K562 (cell line): ENCODE results near the gene ATP9A. TPM values are rescaled to one million over a fixed set of nuclear protein-coding genes. Genes with fewer than 3 reads are reported as not detected.

Experiments used
- ATAC-seq: fragments of 200-7000 bp; cut with Tn5 transposase; 3 replicates; pipeline ENCODE4 v1.9.1; 2020; ENCODE audit warnings: moderate library complexity
- BruUV-seq: library from RNA; stranded (reverse); fragments of 400-500 nt; replicated peaks from 2 replicates; lab custom pipeline; 2021; lab: Mats Ljungman, UMichigan
- CTCF ChIA-PET: fragments of 300-600 bp; formaldehyde crosslinking; extraction: SDS; loops from one replicate; lab custom pipeline; 2021; ENCODE audit warnings: low intra/inter-chr PET ratio; lab: Yijun Ruan, JAX
- POLR2A ChIA-PET: fragments of 300-600, 350-650 bp; sonication (Branson Sonifier 250); formaldehyde crosslinking; extraction: SDS; loops from one replicate; lab custom pipeline; 2021; ENCODE audit warnings: antibody characterized with exemption, inconsistent platforms; lab: Yijun Ruan, JAX
- DNase-seq, 4 experiments: peaks; one replicate each; pipeline versions ENCODE4 v3.0.0 to v3.0.0-alpha.2; 2011 to 2018; ENCODE audit warnings: low spot score in 3 of 4, mixed read lengths in 3 of 4; ENCODE audit errors: extremely low read depth in 1 of 4
- FAIRE-seq: peaks from 2 replicates; lab custom pipeline; 2011; peaks lifted over from hg19 to GRCh38; lab: Jason Lieb, UNC
- H2AFZ ChIP-seq: 2 replicates; pipeline ENCODE4 v1.6.0; 2011; ENCODE audit warnings: low read depth, low read length, control low read depth, inconsistent platforms
- H3K27ac ChIP-seq: fragments of 200-600 bp; 3 replicates; pipeline ENCODE4 v1.8.0; 2011; ENCODE audit warnings: low read depth, mild to moderate bottlenecking, control low read depth, inconsistent platforms, low read length, moderate library complexity, mixed read lengths; ENCODE audit errors: extremely low read depth
- H3K27me3 ChIP-seq, 2 experiments: fragments of 300-600 bp in 1 of 2; 2 replicates in 1 of 2; 3 replicates in 1 of 2; pipeline versions ENCODE4 v1.6.0 to v1.8.0; 2011; ENCODE audit warnings: inconsistent platforms in 2 of 2, low read length in 2 of 2, mild to moderate bottlenecking in 1 of 2, mixed read lengths in 1 of 2, moderate library complexity in 1 of 2; ENCODE audit not compliant: control insufficient read depth in 2 of 2, insufficient read depth in 2 of 2
- H3K36me3 ChIP-seq: fragments of 300-600 bp; 3 replicates; pipeline ENCODE4 v1.8.0; 2011; ENCODE audit warnings: mild to moderate bottlenecking, low read length, inconsistent platforms; ENCODE audit not compliant: control insufficient read depth, insufficient read depth
- H3K4me1 ChIP-seq, 2 experiments: fragments of 200-600 bp in 1 of 2; replicated peaks in 1 of 2; 2 replicates in 1 of 2; 3 replicates in 1 of 2; pipeline versions ENCODE4 v1.5.1 to v1.8.0; 2011; ENCODE audit warnings: inconsistent platforms in 2 of 2, low read length in 2 of 2, mild to moderate bottlenecking in 1 of 2, mixed read lengths in 1 of 2, moderate library complexity in 1 of 2; ENCODE audit not compliant: control insufficient read depth in 2 of 2, insufficient read depth in 2 of 2
- H3K4me2 ChIP-seq: 2 replicates; pipeline ENCODE4 v1.6.1; 2011; ENCODE audit warnings: low read length, control low read depth, inconsistent platforms, mixed read lengths; ENCODE audit not compliant: insufficient read depth
- H3K4me3 ChIP-seq: fragments of 200-600 bp; sonication (generic), shearing (Covaris generic); 2 replicates; pipeline ENCODE4 v1.5.1; 2016; ENCODE audit warnings: control low read depth, inconsistent platforms
- H3K79me2 ChIP-seq: fragments of 200-600 bp; 3 replicates; pipeline ENCODE4 v1.8.0; 2011; ENCODE audit warnings: low read length, inconsistent platforms; ENCODE audit not compliant: control insufficient read depth, insufficient read depth
- H3K9ac ChIP-seq, 2 experiments: 2 replicates each; pipeline versions ENCODE4 v1.6.0 to v1.6.1; 2011; ENCODE audit warnings: low read depth in 2 of 2, low read length in 2 of 2, control low read depth in 1 of 2, inconsistent platforms in 1 of 2, mild to moderate bottlenecking in 1 of 2, mixed read lengths in 1 of 2; ENCODE audit not compliant: insufficient read depth in 1 of 2
- H3K9me1 ChIP-seq: one replicate; pipeline ENCODE4 v1.6.0; 2011; ENCODE audit warnings: inconsistent platforms, mild to moderate bottlenecking, low read length, moderate library complexity; ENCODE audit not compliant: control insufficient read depth, insufficient read depth
- H3K9me3 ChIP-seq: replicated peaks from 2 replicates; pipeline ENCODE4 v1.5.1; 2011; ENCODE audit warnings: low read depth, low read length, inconsistent platforms; ENCODE audit not compliant: control insufficient read depth, insufficient read depth
- H4K20me1 ChIP-seq: replicated peaks from 2 replicates; pipeline ENCODE4 v1.6.1; 2011; ENCODE audit warnings: low read length, inconsistent platforms, mixed read lengths; ENCODE audit not compliant: control insufficient read depth, insufficient read depth
- CEBPG ChIP-seq, 3 experiments: fragments of 200-800 bp in 1 of 3; sonication (Bioruptor generic) in 1 of 3; sonication (generic) in 1 of 3; formaldehyde crosslinking in 1 of 3; IDR thresholded peaks in 2 of 3; conservative IDR thresholded peaks in 1 of 3; 2 replicates each; pipeline versions ENCODE4 v1.6.1 to v1.8.0; 2016 to 2022; ENCODE audit warnings: missing compliant biosample characterization in 2 of 3, missing genetic modification characterization in 2 of 3, mild to moderate bottlenecking in 1 of 3, missing genetic modification reagents in 1 of 3
- JUN ChIP-seq, 2 experiments: sonication (generic) in 1 of 2; formaldehyde crosslinking in 1 of 2; IDR thresholded peaks; 2 replicates each; pipeline versions ENCODE4 v1.6.1 to v1.8.0; 2012 to 2022; ENCODE audit warnings: borderline replicate concordance in 2 of 2, mild to moderate bottlenecking in 2 of 2, improper control_type of control experiment in 1 of 2, low read depth in 1 of 2, low read length in 1 of 2, missing genetic modification reagents in 1 of 2
- MCM5 ChIP-seq: fragments of 450-650 bp; IDR thresholded peaks from 2 replicates; pipeline ENCODE4 v1.6.1; 2016; ENCODE audit warnings: low read depth
- MXD1 ChIP-seq: fragments of 250-450 bp; sonication (Bioruptor Pico); IDR thresholded peaks from 2 replicates; pipeline ENCODE4 v1.8.0; 2021; ENCODE audit warnings: borderline replicate concordance, mild to moderate bottlenecking, moderate library complexity; ENCODE audit not compliant: poor library complexity, severe bottlenecking
- NBN ChIP-seq: fragments of 450-650 bp; IDR thresholded peaks from 2 replicates; pipeline ENCODE4 v1.6.1; 2016; ENCODE audit warnings: low read depth, mild to moderate bottlenecking
- NFIC ChIP-seq: fragments of 450-650 bp; IDR thresholded peaks from 2 replicates; pipeline ENCODE4 v1.6.1; 2017; ENCODE audit warnings: mild to moderate bottlenecking, inconsistent platforms
- SIRT6 ChIP-seq: IDR thresholded peaks from one replicate; pipeline ENCODE4 v1.6.1; 2012; ENCODE audit warnings: low read depth, mild to moderate bottlenecking, control low read depth, inconsistent platforms, low read length, moderate library complexity
- SREBF2 ChIP-seq: sonication (generic); formaldehyde crosslinking; IDR thresholded peaks from 2 replicates; pipeline ENCODE4 v1.4.0; 2020; ENCODE audit warnings: mild to moderate bottlenecking, missing genetic modification reagents
- TCFL5 ChIP-seq: fragments of 250-450 bp; sonication (Bioruptor Pico); conservative IDR thresholded peaks from 2 replicates; pipeline ENCODE4 v1.6.1; 2021; ENCODE audit warnings: mild to moderate bottlenecking, moderate library complexity, matching md5 sums
- VEZF1 ChIP-seq: fragments of 200-800 bp; sonication (Bioruptor generic); IDR thresholded peaks from 2 replicates; pipeline ENCODE4 v1.6.1; 2017; ENCODE audit warnings: missing genetic modification characterization, missing compliant biosample characterization
- ZBTB17 ChIP-seq: fragments of 450-650 bp; formaldehyde crosslinking; IDR thresholded peaks from 2 replicates; pipeline ENCODE4 v1.4.0; 2020; ENCODE audit warnings: mild to moderate bottlenecking
- ZKSCAN1 ChIP-seq: fragments of 150-350 bp; IDR thresholded peaks from 2 replicates; pipeline ENCODE4 v1.6.1; 2016; ENCODE audit warnings: low read depth, low read length
- ZNF41 ChIP-seq: fragments of 250-450 bp; sonication (Bioruptor Pico); conservative IDR thresholded peaks from 2 replicates; pipeline ENCODE4 v1.4.0; 2020; ENCODE audit warnings: mild to moderate bottlenecking
- ZNF431 ChIP-seq: sonication (generic); formaldehyde crosslinking; IDR thresholded peaks from 2 replicates; pipeline ENCODE4 v1.8.0; 2022; ENCODE audit warnings: mild to moderate bottlenecking, missing genetic modification reagents
- WGBS: fragments of 100-300 bp; shearing (Covaris generic); methylation state at CpG from one replicate; pipeline ENCODE4 v1.1.6; 2016; ENCODE audit warnings: low coverage, mixed read lengths; ENCODE audit not compliant: insufficient coverage; ENCODE audit errors: missing lambda C conversion rate; 5-methylcytosine and 5-hydroxymethylcytosine counted together
- in situ Hi-C: fragments of 300-500 bp; cut with MboI; formaldehyde crosslinking; loops from 4 replicates; pipeline ENCODE4 v1.15.0; 2018; ENCODE audit warnings: inconsistent platforms, mixed read lengths
- intact Hi-C: fragments of 100-400 bp; cut with micrococcal nuclease; formaldehyde crosslinking; loops from 2 replicates; pipeline ENCODE4 v1.14.2; 2022
- polyA plus RNA-seq, 8 experiments: library from polyadenylated mRNA; depleted of rRNA in 4 of 8; stranded (reverse) in 5 of 8; unstranded in 3 of 8; fragments of >200 nt; fragmentation: Nextera tagmentation in 2 of 8; fragmentation: Illumina TruSeq in 1 of 8; extraction: Ambion mirVana in 2 of 8; extraction: Trizol in 1 of 8; gene quantifications; 2 replicates each; pipeline versions ENCODE4 v1.2.1 to v1.2.3, GENCODE V29; 2011 to 2014; ENCODE audit warnings: inconsistent platforms in 1 of 8, missing spikeins in 1 of 8
- total RNA-seq, 7 experiments: library from RNA; depleted of rRNA in 6 of 7; stranded (reverse); fragments of >200 nt in 6 of 7; fragmentation: Illumina TruSeq in 2 of 7; extraction: Trizol in 2 of 7; gene quantifications; 2 replicates each; pipeline versions ENCODE4 v1.2.1 to v1.2.3, GENCODE V29; 2011 to 2021; ENCODE audit warnings: low replicate concordance in 1 of 7
- TF ChIP-seq, protein P1 (sequence below): sonication (generic); formaldehyde crosslinking; IDR thresholded peaks from 2 replicates; pipeline ENCODE4 v1.8.1; 2023; ENCODE audit warnings: mild to moderate bottlenecking, missing genetic modification reagents, moderate library complexity

ATP9A gene
- total and polyA plus RNA-seq, 9 of the 15 experiments (the other 6 are each of a cell fraction or from before 2014, with no cell fraction given): 0.18 to 0.62 (median 0.29) TPM

DNA sequence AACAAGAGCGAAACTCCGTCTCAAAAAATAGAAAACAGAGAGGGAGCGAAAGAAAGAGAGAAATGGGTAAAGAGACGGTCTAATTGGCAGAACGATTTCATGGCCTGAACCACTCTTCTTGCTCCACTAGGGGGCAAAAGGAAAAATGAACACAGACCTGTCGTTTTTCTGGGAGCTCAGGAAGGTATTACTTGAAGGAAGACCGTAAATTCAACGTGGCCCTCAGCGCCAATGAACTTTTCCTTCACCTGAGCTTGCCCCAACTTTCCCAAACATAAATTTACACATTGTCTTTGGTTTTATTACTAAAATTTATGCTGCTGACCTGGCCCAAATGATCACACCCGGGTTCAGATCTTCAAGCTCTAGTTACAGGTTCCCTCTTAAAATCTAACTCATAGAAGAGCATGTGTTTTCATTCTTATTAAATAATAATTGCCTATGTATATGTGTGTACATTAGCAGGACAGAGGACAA is 67.3 kb downstream of the ATP9A start (continued):
- TF ChIP-seq MCM5 (no peak), SREBF2 (no peak), SIRT6 (no peak), MXD1 (CRISPR knock-in tag) (no peak), VEZF1 (no peak), ZBTB17 (CRISPR knock-in tag) (no peak)
- TF ChIP-seq, protein P1, sequence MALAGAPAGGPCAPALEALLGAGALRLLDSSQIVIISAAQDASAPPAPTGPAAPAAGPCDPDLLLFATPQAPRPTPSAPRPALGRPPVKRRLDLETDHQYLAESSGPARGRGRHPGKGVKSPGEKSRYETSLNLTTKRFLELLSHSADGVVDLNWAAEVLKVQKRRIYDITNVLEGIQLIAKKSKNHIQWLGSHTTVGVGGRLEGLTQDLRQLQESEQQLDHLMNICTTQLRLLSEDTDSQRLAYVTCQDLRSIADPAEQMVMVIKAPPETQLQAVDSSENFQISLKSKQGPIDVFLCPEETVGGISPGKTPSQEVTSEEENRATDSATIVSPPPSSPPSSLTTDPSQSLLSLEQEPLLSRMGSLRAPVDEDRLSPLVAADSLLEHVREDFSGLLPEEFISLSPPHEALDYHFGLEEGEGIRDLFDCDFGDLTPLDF (CRISPR knock-in tag): no peak

- TF ChIP-seq ZNF431: no peak
- no peak for TF ChIP-seq TCFL5
- TF ChIP-seq ZNF41: no peak
- no peak for TF ChIP-seq JUN (IDR thresholded peaks at IDR 0.05; ENCODE audit: borderline replicate concordance, low read depth, low read length)
- no peak for TF ChIP-seq JUN (CRISPR knock-in tag; IDR thresholded peaks at IDR 0.05; ENCODE audit: borderline replicate concordance)
- no peak for TF ChIP-seq ZKSCAN1
- no peak for TF ChIP-seq CEBPG (CRISPR knock-in tag; IDR thresholded peaks at IDR 0.05)
- no peak for TF ChIP-seq CEBPG (tag; conservative IDR thresholded peaks at IDR 0.05 in 1 of 2, IDR thresholded peaks at IDR 0.05 in 1 of 2)
- TF ChIP-seq NFIC: no peak
- TF ChIP-seq NBN: no peak
- no peaks in the 10 kb centered on the region for H3K36me3 ChIP-seq
- no peaks in the 10 kb centered on the region for H4K20me1 ChIP-seq
- WGBS: 0% methylated on average over 9 of the region's 9 CpGs
- H3K9me1 ChIP-seq: no peaks in the 10 kb centered on the region
- H3K27ac ChIP-seq: no peak overlapping the region
- in situ Hi-C loops: no loop called here
- intact Hi-C loops: no loop called here
- DNase-seq (no peak), FAIRE-seq (no peak), ATAC-seq (no peak)
- no peak overlapping the region for H3K4me3 ChIP-seq
- BruUV-seq: no TSS peak
- H2AFZ ChIP-seq: no peak overlapping the region
- H3K9ac ChIP-seq: no peak overlapping the region
- no peaks in the 10 kb centered on the region for H3K9me3 ChIP-seq
- peaks cover 33 to 52% of the 10 kb centered on the region in 2 experiments for H3K27me3 ChIP-seq
- no peak overlapping the region for H3K4me2 ChIP-seq
- no peaks in the 10 kb centered on the region for H3K4me1 ChIP-seq
- ChIA-PET POLR2A (interaction anchor here (0.7 kb wide), 1 partner anchor 1378 kb away, joined by 3 read pairs; no protein-coding TSS in a partner anchor), CTCF (no interaction called here)
- H3K79me2 ChIP-seq: no peaks in the 10 kb centered on the region
Observed at GRCh38 chr20:51698252-51698651, 69.9 kb downstream of the ATP9A start.
